MCF 10A (cell line): Measurements from ENCODE around the gene RINL. TPM values are rescaled to one million over a fixed set of nuclear protein-coding genes. Genes with fewer than 3 reads are reported as not detected.
A peak's percentile ranks its signal among the peaks of the same experiment; 100 is the strongest.

Experiments
- BruUV-seq: library from RNA; stranded (reverse); fragments of 400-500 nt; replicated peaks from 2 replicates; lab custom pipeline; 2021; lab: Mats Ljungman, UMichigan
- CTCF ChIA-PET: fragments of 300-600 bp; sonication (Branson Sonifier 250); formaldehyde crosslinking; extraction: SDS; loops from one replicate; lab custom pipeline; 2021; ENCODE audit warnings: antibody characterized with exemption, inconsistent platforms; lab: Yijun Ruan, JAX
- POLR2A ChIA-PET: fragments of 300-600, 350-650 bp; sonication (Branson Sonifier 250); formaldehyde crosslinking; extraction: SDS; loops from one replicate; lab custom pipeline; 2020; ENCODE audit warnings: antibody characterized with exemption, inconsistent platforms; lab: Yijun Ruan, JAX
- DNase-seq: peaks from one replicate; pipeline ENCODE4 v3.0.0-alpha.2; 2018; ENCODE audit not compliant: unreplicated experiment
- H3K27ac Mint-ChIP-seq: one replicate; pipeline ENCODE4 v1.8.0; 2022; ENCODE audit warnings: mild to moderate bottlenecking, low read depth, mixed read lengths; ENCODE audit not compliant: unreplicated experiment
- H3K27me3 Mint-ChIP-seq: one replicate; pipeline ENCODE4 v1.8.0; 2022; ENCODE audit warnings: mixed read lengths; ENCODE audit not compliant: insufficient read depth, unreplicated experiment
- H3K36me3 Mint-ChIP-seq: one replicate; pipeline ENCODE4 v1.8.0; 2022; ENCODE audit warnings: mild to moderate bottlenecking, moderate library complexity, mixed read lengths; ENCODE audit not compliant: insufficient read depth, unreplicated experiment
- H3K4me1 Mint-ChIP-seq: one replicate; pipeline ENCODE4 v1.8.0; 2022; ENCODE audit warnings: mixed read lengths; ENCODE audit not compliant: insufficient read depth, unreplicated experiment
- H3K4me3 Mint-ChIP-seq: one replicate; pipeline ENCODE4 v1.8.0; 2022; ENCODE audit warnings: mild to moderate bottlenecking, moderate library complexity, mixed read lengths; ENCODE audit not compliant: unreplicated experiment
- H3K9me3 Mint-ChIP-seq: one replicate; pipeline ENCODE4 v1.8.0; 2022; ENCODE audit warnings: mixed read lengths; ENCODE audit not compliant: unreplicated experiment
- intact Hi-C: fragments of 100-400 bp; cut with micrococcal nuclease; formaldehyde crosslinking; loops from 2 replicates; pipeline ENCODE4 v1.14.1; 2022
- total RNA-seq: library from RNA; stranded (reverse); gene quantifications from 2 replicates; pipeline ENCODE4 v1.2.3, GENCODE V29; 2022
- TF ChIP-seq, protein P1 (sequence below): fragments of 200-600 bp; IDR thresholded peaks from one replicate; pipeline ENCODE4 v1.8.0; 2022; ENCODE audit warnings: antibody characterized with exemption, mild to moderate bottlenecking; ENCODE audit not compliant: unreplicated experiment

RINL gene
- total RNA-seq, 1 experiment from 2014 or later = 4.7 TPM

GRCh38 chr19:38907227-38907626, 29.2 kb upstream of the RINL start:
- no peak for DNase-seq
- H3K4me3 Mint-ChIP-seq = no peak overlapping the region
- H3K27ac Mint-ChIP-seq = no peak overlapping the region
- peaks cover 31% of the 10 kb centered on the region for H3K36me3 Mint-ChIP-seq
- ChIA-PET CTCF (interaction anchor here (0.5 to 1.8 kb wide), 4 partner anchors 12 to 275 kb away, joined by 3 to 10 read pairs (median 3); partner anchors contain the start of gene SARS2), POLR2A (interaction anchor here (0.6 to 2.4 kb wide), 2 partner anchors 23 to 69 kb away, joined by 4 to 5 read pairs; partner anchors contain the start of genes MRPS12 and SARS2)
- no peaks in the 10 kb centered on the region for H3K27me3 Mint-ChIP-seq
- BruUV-seq = no TSS peak
- TF ChIP-seq, protein P1, sequence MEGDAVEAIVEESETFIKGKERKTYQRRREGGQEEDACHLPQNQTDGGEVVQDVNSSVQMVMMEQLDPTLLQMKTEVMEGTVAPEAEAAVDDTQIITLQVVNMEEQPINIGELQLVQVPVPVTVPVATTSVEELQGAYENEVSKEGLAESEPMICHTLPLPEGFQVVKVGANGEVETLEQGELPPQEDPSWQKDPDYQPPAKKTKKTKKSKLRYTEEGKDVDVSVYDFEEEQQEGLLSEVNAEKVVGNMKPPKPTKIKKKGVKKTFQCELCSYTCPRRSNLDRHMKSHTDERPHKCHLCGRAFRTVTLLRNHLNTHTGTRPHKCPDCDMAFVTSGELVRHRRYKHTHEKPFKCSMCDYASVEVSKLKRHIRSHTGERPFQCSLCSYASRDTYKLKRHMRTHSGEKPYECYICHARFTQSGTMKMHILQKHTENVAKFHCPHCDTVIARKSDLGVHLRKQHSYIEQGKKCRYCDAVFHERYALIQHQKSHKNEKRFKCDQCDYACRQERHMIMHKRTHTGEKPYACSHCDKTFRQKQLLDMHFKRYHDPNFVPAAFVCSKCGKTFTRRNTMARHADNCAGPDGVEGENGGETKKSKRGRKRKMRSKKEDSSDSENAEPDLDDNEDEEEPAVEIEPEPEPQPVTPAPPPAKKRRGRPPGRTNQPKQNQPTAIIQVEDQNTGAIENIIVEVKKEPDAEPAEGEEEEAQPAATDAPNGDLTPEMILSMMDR = no peak
- intact Hi-C loops = no loop called here
- no peaks in the 10 kb centered on the region for H3K9me3 Mint-ChIP-seq
- H3K4me1 Mint-ChIP-seq = no peaks in the 10 kb centered on the region

DNA sequence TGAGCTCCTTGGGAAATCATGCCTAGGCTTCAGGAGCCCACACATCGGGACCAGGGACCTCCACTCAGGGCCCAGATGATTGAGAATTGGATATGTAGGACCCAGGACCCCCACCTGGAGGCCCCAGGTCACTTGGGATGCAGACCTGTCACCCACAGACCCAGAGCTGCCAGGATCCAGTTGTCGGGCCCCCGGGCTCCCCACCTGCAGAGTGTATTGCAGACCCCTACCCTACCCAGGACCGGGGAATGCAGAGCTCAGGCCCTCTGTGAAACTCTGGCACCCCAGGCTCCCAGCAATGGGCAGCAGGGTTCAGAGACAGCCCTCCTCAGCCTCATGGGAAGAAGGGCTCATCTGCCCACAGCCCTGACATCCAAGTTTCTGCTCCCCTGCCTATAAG, 27.5 kb upstream of the RINL start:
- H3K4me3 Mint-ChIP-seq = no peak overlapping the region

GRCh38 chr19:38904581-38905539, 26.8 kb upstream of the RINL start:
- ChIA-PET CTCF (interaction anchor here (0.6 to 1.8 kb wide), 3 partner anchors 25 to 423 kb away, joined by 3 to 8 read pairs (median 7); partner anchors contain the start of genes MRPS12 and SARS2), POLR2A (no interaction called here)
- Mint-ChIP-seq H3K4me3 (no peak overlapping the region), H3K9me3 (no peaks in the 10 kb centered on the region), H3K36me3 (peaks cover 31% of the 10 kb centered on the region), H3K27me3 (no peaks in the 10 kb centered on the region), H3K4me1 (peaks cover 11% of the 10 kb centered on the region), H3K27ac (peak overlapping the region; percentile 77)
- intact Hi-C loops = no loop called here
- BruUV-seq = no TSS peak
- TF ChIP-seq, protein P1 = no peak
- no peak for DNase-seq

More for the DNA sequence above, 27.5 kb upstream of the RINL start:
- Mint-ChIP-seq H3K27ac (peak overlapping the region; percentile 46), H3K9me3 (no peaks in the 10 kb centered on the region), H3K36me3 (peaks cover 31% of the 10 kb centered on the region), H3K27me3 (no peaks in the 10 kb centered on the region), H3K4me1 (peaks cover 4% of the 10 kb centered on the region)
- DNase-seq = no peak
- TF ChIP-seq, protein P1 = no peak
- ChIA-PET CTCF (interaction anchor here (0.5 to 1.8 kb wide), 5 partner anchors 25 to 422 kb away, joined by 3 to 8 read pairs (median 4); partner anchors contain the start of genes MRPS12 and SARS2), POLR2A (interaction anchor here (2.4 kb wide), 1 partner anchor 24 kb away, joined by 5 read pairs; the partner anchor contains the start of genes MRPS12 and SARS2)
- no TSS peak for BruUV-seq
- intact Hi-C loops = no loop called here

DNA sequence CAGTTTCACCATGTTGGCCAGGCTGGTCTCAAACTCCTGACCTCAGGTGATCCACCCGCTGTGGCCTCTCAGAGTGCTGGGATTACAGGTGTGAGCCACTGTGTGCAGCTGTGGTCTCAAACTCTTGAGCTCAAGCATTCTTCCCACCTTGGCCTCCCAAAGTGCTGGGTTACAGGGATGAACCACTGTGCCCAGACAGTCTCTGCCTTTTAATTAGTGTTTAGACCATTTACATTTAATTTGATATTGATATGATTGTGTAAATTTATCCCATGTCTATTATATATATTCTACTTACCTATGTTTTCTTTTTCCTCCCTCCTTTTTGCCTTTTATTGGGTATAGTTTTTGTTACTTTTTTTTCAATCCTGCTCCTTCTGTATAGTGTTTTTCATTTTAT, 23.6 kb upstream of the RINL start:
- TF ChIP-seq, protein P1 = no peak
- Mint-ChIP-seq H3K27me3 (no peaks in the 10 kb centered on the region), H3K4me3 (no peak overlapping the region), H3K4me1 (peaks cover 27% of the 10 kb centered on the region), H3K27ac (no peak overlapping the region), H3K36me3 (peaks cover 9% of the 10 kb centered on the region), H3K9me3 (no peaks in the 10 kb centered on the region)
- intact Hi-C loops = loop anchor here (1.0 kb wide), 1 partner anchor 29 kb away; the partner anchor contains the start of genes MRPS12 and SARS2
- POLR2A ChIA-PET = interaction anchor here (2.2 to 2.7 kb wide), 3 partner anchors 29 to 64 kb away, joined by 10 to 40 read pairs (median 35); partner anchors contain the start of genes MRPS12 and SARS2
- no TSS peak for BruUV-seq
- DNase-seq = no peak
- CTCF ChIA-PET = interaction anchor here (0.7 to 1.3 kb wide), 3 partner anchors 14 to 68 kb away, joined by 3 read pairs; no protein-coding TSS in a partner anchor
